HG03175 (cell line): Measurements from ENCODE around the gene ATG2B.

ENCODE experiments used
- ATAC-seq: cut with Tn5 transposase; IDR thresholded peaks from one replicate; pipeline ENCODE4 v1.9.1; 2021; ENCODE audit warnings: mild to moderate bottlenecking, moderate library complexity; ENCODE audit not compliant: unreplicated experiment

Gene ATG2B

GRCh38 chr14:96229315-96229714 is 133.8 kb downstream of the ATG2B start:
- ATAC-seq, result no peak
